Activated naive CD8-positive, alpha-beta T cell (primary cell): ENCODE measurements around the gene JAKMIP3.

ENCODE experiments used
- H3K27ac Mint-ChIP-seq: one replicate; pipeline ENCODE4 v1.8.0; 2021; ENCODE audit warnings: mixed read lengths
- H3K27me3 Mint-ChIP-seq: one replicate; pipeline ENCODE4 v1.8.0; 2021; ENCODE audit warnings: mixed read lengths
- H3K36me3 Mint-ChIP-seq: one replicate; pipeline ENCODE4 v1.8.0; 2021; ENCODE audit warnings: mixed read lengths
- H3K4me1 Mint-ChIP-seq: one replicate; pipeline ENCODE4 v1.8.0; 2021; ENCODE audit warnings: low read depth, mixed read lengths
- H3K4me3 Mint-ChIP-seq: one replicate; pipeline ENCODE4 v1.8.0; 2021; ENCODE audit warnings: mild to moderate bottlenecking, mixed read lengths
- H3K9me3 Mint-ChIP-seq: one replicate; pipeline ENCODE4 v1.8.0; 2021; ENCODE audit warnings: low read depth, mixed read lengths

Gene JAKMIP3

DNA sequence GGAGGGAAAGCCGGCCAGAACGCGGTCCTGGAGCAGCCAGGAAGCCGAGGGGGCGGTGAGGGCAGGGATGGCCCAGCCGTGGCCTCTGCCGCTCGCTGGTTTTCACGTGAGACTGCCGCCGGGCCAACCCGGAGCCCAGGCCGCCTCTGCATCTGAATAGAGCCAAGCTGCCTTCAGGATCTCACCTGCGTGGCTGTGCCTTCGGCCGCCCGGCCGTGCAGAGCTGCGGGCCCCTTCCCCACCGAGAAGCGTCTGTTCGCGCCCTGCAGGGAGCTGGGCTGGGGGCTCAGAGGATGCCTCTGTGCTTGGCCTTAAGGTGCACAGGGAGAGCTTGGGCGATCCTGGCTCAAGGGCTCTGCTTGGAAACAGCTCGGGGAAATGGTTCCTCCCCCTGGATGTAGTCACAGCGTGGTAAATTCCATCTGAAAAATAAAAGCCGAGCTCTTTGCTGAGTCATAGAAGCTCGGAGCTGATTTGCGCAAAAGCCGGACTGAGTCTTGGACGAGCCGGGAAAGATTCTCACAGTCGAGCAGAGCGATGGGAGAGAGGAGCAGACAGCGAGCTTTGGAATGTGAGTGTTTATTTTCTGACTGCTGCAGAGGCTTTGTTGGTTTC, at the start of gene JAKMIP3:
Gene JAKMIP3 (plus strand): TSS at position 456 of the 615 bp plus-strand sequence. CDS start 38,863 bp downstream, outside the sequence.
- H3K27ac Mint-ChIP-seq = no peak within 1 kb of the TSS
- no peaks in the 10 kb centered on the region for H3K9me3 Mint-ChIP-seq
- H3K27me3 Mint-ChIP-seq = peaks cover 2% of the 10 kb centered on the region
- peak within 1 kb of the TSS; percentile 74 for H3K4me3 Mint-ChIP-seq
- peaks cover 7% of the 10 kb centered on the region for H3K4me1 Mint-ChIP-seq
- no peaks in the 10 kb centered on the region for H3K36me3 Mint-ChIP-seq

DNA sequence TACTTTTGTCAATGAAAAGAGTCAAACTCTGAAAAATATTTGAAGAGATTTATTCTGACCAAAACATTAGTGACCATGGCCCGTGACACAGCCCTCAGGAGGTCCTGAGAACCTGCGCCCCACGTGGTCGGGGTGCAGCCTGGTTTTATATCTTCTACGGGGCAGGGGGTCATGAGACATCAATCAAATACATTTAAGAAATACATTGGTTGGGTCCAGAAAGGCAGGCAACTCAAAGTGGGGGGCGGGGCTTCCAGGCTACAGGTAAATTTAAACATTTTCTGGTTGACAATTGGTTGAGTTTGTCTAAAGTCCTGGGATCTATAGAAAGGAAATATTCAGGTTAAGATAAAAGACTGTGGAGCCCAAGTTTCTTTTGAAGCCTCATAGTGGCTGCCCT, 49.2 kb upstream of the JAKMIP3 start:
- no peaks in the 10 kb centered on the region for H3K9me3 Mint-ChIP-seq

DNA sequence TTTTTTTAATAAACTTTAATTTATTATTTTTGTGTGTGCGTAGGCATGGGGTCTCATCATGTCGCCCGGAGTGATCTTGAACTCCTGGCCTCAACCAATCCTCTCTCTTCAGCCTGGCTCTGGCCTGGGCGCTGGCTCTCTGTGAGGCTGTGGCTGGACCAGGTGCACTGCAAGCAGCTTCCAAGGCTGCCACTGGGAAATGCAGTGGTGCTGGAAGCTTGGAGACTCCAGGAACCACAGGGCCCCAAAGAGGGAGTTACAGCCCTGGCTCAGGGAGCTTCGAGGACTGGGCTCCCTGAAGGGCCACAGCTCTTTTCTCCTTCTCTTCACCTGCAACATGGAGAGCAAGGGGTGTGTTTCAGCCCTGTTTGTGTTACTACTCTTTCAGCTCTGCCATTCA, 47.3 kb upstream of the JAKMIP3 start:
- Mint-ChIP-seq H3K36me3 (no peaks in the 10 kb centered on the region), H3K9me3 (no peaks in the 10 kb centered on the region), H3K4me3 (no peak overlapping the region), H3K4me1 (peaks cover 6% of the 10 kb centered on the region), H3K27me3 (peaks cover 4% of the 10 kb centered on the region), H3K27ac (no peak overlapping the region)

More for the DNA sequence above, 49.2 kb upstream of the JAKMIP3 start:
- Mint-ChIP-seq H3K27me3 (no peaks in the 10 kb centered on the region), H3K36me3 (no peaks in the 10 kb centered on the region), H3K4me3 (no peak overlapping the region), H3K4me1 (peaks cover 1% of the 10 kb centered on the region), H3K27ac (no peak overlapping the region)

DNA sequence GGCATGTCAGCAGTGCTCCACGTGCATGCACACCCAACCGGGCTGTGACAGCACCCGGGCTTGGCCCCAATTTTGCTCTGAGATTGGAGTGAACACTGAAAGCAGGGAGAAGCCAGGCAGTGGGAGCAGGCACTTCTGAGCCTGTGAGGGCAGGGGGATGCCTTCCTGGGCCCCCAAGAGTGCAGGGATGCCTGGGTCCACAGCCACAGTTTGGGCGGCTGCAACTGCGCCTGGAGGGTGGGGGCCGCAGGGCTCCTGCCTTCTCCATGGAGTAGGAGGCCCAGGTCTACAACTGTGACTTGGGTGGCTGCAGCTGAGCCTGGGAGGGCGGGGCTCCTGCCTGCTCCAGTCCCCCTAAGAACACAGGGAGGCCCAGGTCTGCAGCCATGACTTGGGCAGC, 46.4 kb upstream of the JAKMIP3 start:
- Mint-ChIP-seq H3K9me3 (no peaks in the 10 kb centered on the region), H3K4me3 (no peak overlapping the region), H3K27ac (no peak overlapping the region), H3K36me3 (no peaks in the 10 kb centered on the region), H3K4me1 (peaks cover 6% of the 10 kb centered on the region), H3K27me3 (peaks cover 4% of the 10 kb centered on the region)

DNA sequence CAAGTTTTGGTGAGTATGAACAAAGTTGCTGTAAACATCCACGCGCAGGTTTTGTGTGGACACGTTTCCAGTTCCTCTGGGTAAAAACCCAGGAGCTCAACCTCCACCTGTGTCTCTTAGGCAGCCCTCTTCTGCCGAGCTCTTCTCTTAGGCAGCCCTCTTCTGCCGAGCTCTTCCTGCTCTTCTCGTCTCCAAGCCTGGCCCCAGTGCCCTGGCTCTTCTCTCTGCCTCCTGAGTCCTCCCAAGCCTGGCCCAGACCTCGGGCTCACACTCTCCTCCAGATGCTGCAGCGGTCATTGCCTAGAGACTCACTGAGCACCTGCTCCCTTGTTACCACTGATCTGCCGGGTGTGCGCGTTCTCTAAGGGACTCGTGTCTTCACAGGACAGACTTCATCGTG, 45.3 kb upstream of the JAKMIP3 start:
- Mint-ChIP-seq H3K27ac (no peak overlapping the region), H3K9me3 (no peaks in the 10 kb centered on the region), H3K36me3 (no peaks in the 10 kb centered on the region), H3K4me3 (no peak overlapping the region), H3K27me3 (peaks cover 7% of the 10 kb centered on the region), H3K4me1 (peaks cover 6% of the 10 kb centered on the region)

DNA sequence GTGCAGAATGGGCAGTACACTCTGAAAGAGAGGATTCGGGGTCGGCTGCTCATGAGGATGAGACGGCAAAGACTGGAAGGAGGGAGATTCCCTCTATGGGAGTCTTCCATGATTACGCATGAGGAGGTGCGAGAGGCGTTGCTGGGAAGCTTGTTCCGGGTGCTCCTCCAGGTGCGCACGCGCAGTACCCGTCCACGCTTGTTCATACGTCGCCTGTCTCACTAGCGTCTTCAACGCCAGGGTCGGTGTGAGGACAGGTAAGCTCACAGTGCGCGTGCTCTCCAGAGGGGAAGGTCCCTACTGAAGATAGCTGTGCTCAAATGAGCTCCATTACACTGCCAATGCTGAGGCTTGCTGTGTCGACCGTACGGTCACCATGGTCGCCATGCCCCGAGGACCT, 44.7 kb upstream of the JAKMIP3 start:
- Mint-ChIP-seq H3K36me3 (no peaks in the 10 kb centered on the region), H3K27ac (no peak overlapping the region), H3K4me3 (no peak overlapping the region), H3K9me3 (no peaks in the 10 kb centered on the region), H3K27me3 (peaks cover 8% of the 10 kb centered on the region), H3K4me1 (peaks cover 6% of the 10 kb centered on the region)

DNA sequence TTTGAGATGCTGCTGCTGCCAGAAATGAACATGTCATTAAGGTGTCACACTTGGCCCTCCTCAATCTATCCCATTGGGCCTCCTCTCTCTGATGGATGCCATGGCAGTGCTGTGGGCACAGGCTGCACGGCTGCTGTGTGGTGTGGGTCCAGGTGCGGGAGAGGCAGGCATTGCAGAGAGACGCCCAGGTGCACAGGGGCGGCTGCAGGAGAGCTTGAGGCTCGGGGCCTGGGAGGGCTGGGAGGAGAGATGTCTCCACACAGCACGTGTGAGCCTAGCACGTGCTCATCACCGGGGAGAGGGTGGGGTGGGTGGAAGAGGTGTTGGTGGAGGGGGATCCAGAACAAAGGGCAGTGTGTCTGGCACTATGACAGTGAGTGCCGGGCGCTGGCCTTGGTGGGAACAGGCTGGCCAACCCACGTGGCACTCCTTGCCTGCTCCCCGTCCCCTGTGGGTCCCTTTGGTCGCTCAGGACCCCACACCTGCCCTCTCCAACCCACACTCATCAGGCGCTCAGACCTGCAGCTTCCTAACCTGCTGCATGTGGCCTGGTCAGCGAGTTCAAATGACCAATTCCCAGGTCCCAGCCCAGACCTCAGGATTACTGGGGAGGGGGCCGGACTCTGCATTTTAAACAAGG, 44.1 kb upstream of the JAKMIP3 start:
- peaks cover 10% of the 10 kb centered on the region for H3K27me3 Mint-ChIP-seq
- peaks cover 6% of the 10 kb centered on the region for H3K4me1 Mint-ChIP-seq
- no peak overlapping the region for H3K27ac Mint-ChIP-seq
- no peak overlapping the region for H3K4me3 Mint-ChIP-seq
- H3K36me3 Mint-ChIP-seq = no peaks in the 10 kb centered on the region
- no peaks in the 10 kb centered on the region for H3K9me3 Mint-ChIP-seq

DNA sequence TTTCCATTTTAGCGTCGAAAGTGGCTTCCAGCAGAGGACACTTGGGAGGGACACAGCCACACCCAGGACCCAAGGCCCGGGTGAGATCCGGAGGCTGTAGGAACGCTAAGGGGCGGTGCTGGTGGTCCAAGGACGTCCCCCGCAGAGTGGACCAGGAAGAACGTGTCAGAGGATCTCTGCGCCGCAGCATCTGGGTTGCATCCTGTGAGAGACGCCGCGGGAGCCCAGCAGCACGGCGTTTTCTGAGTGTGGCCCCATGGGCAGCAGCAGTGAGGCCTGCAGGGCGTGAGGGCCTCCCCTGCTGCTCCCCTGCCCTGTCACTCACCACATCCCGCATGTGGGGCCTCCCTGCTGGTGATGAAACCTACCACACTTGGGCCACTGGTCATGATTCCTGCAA, 43.5 kb upstream of the JAKMIP3 start:
- no peak overlapping the region for H3K4me3 Mint-ChIP-seq
- H3K27ac Mint-ChIP-seq = no peak overlapping the region
- H3K27me3 Mint-ChIP-seq = peaks cover 13% of the 10 kb centered on the region
- H3K9me3 Mint-ChIP-seq = no peaks in the 10 kb centered on the region
- H3K4me1 Mint-ChIP-seq = peaks cover 6% of the 10 kb centered on the region
- H3K36me3 Mint-ChIP-seq = no peaks in the 10 kb centered on the region

DNA sequence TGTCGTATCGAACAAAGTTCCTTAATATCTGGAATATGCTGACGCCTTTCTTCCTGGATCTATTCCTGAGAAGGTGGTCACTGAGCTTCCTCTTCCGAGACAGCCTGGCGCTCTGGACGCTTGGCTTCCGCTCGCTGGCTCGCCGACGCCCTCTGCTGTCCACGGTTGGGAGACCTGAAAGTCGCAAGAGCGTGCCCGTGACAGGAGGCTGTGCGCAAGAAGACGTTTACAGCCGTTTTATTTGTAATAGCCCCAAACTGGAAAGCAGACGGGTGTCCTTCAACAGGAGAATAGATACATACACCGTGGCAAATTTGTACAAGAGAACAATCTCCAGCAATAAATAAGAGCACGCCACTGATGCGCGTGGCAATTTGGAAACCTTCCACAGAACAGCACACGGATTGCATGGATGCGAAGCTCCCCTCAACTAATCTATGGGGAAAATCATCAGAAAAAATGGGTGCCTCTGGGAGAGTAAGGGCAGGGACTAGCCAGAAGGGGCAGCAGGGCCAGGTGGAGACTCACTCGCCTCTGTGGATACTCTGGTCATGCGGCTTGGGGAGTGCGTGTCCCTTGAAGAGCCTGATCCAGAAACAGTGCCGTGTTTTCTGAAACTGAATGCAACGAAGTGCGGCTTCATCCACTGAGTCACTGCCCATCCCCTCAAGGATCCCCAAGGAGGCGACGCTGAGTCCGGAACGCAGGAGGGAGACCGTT, 42.5 kb upstream of the JAKMIP3 start:
- Mint-ChIP-seq H3K27me3 (peaks cover 22% of the 10 kb centered on the region), H3K9me3 (no peaks in the 10 kb centered on the region), H3K4me3 (peak overlapping the region; percentile 30), H3K4me1 (peaks cover 5% of the 10 kb centered on the region), H3K27ac (no peak overlapping the region), H3K36me3 (no peaks in the 10 kb centered on the region)

DNA sequence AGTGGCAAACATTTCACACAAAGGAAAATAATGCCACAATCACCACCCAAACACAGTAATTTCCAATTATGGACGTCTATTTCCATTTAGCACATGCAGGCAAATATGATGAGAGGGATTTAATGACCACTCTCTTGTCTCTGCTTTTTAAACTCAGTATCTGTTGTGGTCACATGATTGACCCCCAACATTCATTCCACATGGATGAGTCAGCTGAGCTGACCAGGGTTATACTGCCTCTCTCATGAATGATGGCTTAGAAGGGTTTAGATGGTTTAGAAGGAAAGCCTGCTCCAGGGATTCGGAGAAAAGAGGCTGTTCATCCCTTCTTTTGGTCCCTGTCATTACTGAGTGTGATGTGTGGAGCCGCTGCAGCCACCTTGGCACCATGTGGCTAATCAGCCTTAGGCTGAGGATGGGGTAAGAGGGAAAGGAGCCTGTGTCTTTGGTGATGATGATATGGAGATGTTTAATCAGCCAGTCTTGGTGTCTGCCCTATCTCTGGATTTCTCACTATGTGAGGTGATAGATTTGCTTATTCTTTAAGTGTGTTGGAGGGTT, 38.2 kb upstream of the JAKMIP3 start:
- peaks cover 5% of the 10 kb centered on the region for H3K4me1 Mint-ChIP-seq
- H3K9me3 Mint-ChIP-seq = no peaks in the 10 kb centered on the region
- H3K36me3 Mint-ChIP-seq = no peaks in the 10 kb centered on the region
- peaks cover 33% of the 10 kb centered on the region for H3K27me3 Mint-ChIP-seq
- H3K4me3 Mint-ChIP-seq = no peak overlapping the region
- H3K27ac Mint-ChIP-seq = no peak overlapping the region

DNA sequence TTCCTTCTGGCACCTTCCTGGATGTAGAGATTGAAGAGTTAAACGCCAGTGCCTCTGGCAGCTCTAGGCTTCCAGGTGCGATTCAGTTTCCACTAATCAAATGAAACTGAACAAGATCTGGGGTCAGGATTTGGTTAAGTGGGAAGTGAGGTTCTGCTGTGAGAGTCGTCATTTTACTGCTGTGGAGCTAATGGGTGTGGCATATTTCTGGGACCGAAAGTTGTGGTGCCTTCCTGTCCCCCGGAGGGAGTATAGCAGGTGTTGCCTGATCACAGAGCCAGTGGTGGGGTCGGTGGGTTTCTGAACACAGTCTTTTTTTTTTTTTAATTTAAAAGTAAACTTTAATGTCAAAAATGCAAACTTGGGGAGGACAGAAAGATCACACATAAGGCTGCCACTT, 37.0 kb upstream of the JAKMIP3 start:
- H3K9me3 Mint-ChIP-seq = no peaks in the 10 kb centered on the region
- H3K27me3 Mint-ChIP-seq = peaks cover 33% of the 10 kb centered on the region
- H3K4me1 Mint-ChIP-seq = no peaks in the 10 kb centered on the region
- no peak overlapping the region for H3K27ac Mint-ChIP-seq
- H3K36me3 Mint-ChIP-seq = no peaks in the 10 kb centered on the region
- no peak overlapping the region for H3K4me3 Mint-ChIP-seq

DNA sequence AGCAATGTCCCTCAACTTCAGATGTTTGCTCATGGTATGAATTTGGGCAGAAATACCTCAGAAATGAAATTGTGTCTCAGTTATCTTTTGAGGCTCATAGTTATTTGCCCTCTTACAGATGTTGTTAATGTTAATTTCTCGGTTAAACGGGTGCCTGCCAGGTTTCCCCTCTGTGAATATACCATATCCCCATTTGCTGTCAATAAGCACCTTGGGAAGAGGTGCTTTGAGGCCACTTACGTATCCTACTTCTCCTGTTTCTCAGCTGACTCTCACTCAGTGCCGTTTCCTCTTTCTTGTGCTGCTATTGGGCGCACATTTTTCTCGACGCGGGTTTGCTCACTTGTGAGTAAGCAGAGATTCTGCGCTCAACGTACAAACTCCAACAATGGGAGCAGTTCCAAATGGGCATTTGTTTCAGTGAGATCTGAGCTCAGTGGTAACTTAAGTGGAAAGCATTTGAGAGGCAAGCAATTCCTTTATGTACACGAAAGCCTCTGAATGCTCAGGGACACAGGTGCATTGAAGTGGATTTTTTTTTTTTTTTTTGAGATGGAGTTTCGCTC, 34.8 kb upstream of the JAKMIP3 start:
- Mint-ChIP-seq H3K27me3 (peaks cover 43% of the 10 kb centered on the region), H3K9me3 (no peaks in the 10 kb centered on the region)

DNA sequence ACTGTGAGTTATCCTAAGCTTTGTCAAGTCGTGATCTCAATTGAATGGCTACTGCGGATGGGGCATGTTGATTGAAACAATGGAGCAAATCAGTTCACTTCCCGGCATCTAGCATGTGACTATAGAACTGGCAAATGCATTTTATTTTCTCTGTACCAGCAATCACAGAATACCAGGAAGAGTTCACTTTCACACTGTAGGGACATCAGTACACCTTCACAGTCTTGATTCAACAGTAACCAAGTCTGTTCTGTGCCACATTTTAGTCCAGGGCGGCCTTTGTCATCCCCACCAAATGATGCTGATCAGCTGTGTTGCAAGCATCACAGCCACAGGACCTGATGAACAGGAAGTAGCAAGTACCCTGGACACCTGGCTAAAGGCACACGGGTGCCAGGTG, 32.1 kb upstream of the JAKMIP3 start:
- Mint-ChIP-seq H3K4me1 (peaks cover 8% of the 10 kb centered on the region), H3K9me3 (no peaks in the 10 kb centered on the region), H3K36me3 (no peaks in the 10 kb centered on the region), H3K4me3 (no peak overlapping the region), H3K27me3 (peaks cover 34% of the 10 kb centered on the region), H3K27ac (no peak overlapping the region)

More for the DNA sequence above, 34.8 kb upstream of the JAKMIP3 start:
- no peaks in the 10 kb centered on the region for H3K4me1 Mint-ChIP-seq
- no peak overlapping the region for H3K4me3 Mint-ChIP-seq
- no peak overlapping the region for H3K27ac Mint-ChIP-seq
- no peaks in the 10 kb centered on the region for H3K36me3 Mint-ChIP-seq

DNA sequence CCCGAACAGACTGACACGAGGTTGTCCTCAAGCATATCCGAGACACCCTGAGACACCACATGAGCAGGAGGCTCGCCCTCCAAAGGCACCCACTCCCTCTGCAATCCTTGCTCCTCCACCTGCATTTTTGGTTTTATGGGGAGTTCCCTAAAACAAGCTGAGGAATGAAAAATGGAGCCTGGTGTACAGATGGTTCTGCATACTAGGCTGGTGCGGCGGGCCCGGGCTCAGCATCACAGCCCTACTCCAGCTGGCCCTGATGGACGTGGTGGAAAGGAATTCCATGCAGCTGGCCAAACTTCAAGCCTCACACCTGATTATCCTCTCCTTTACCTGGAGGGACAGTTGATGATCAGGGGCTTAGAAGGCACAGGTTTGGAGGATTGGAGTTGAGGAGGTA, 30.3 kb upstream of the JAKMIP3 start:
- Mint-ChIP-seq H3K9me3 (no peaks in the 10 kb centered on the region), H3K27ac (no peak overlapping the region), H3K27me3 (peaks cover 34% of the 10 kb centered on the region), H3K36me3 (no peaks in the 10 kb centered on the region), H3K4me1 (peaks cover 8% of the 10 kb centered on the region), H3K4me3 (peak overlapping the region; percentile 38)
